ENCODE measurements around the gene APP.

APP gene

GRCh38 chr21:26106562-26106961 is 64.0 kb downstream of the APP start:
- Histone ChIP-seq H3K27me3 (replicated peaks; ENCODE audit: insufficient read depth, low read length) (no peaks in the 10 kb centered on the region), H3K4me2 (ENCODE audit: low read depth, low read length) (no peak overlapping the region), H3K4me3 (ENCODE audit: low read length) (no peak overlapping the region), H4K20me1 (ENCODE audit: insufficient read depth, low read length) (no peaks in the 10 kb centered on the region), H3K79me2 (ENCODE audit: low read length) (peaks cover 23% of the 10 kb centered on the region), H3K9ac (ENCODE audit: low read length) (no peak overlapping the region), H3K36me3 (replicated peaks; ENCODE audit: insufficient read depth, low read length) (no peaks in the 10 kb centered on the region), H3K27ac (ENCODE audit: low read length) (no peak overlapping the region), H3K9me3 (replicated peaks; ENCODE audit: insufficient read depth, low read length) (no peaks in the 10 kb centered on the region), H3F3A (ENCODE audit: insufficient read depth, low read length) (no peaks in the 10 kb centered on the region), H2AFZ (ENCODE audit: low read length) (no peak overlapping the region), H3K4me1 (ENCODE audit: low read length) (no peaks in the 10 kb centered on the region), H3K9me2 (replicated peaks; ENCODE audit: insufficient read depth, low read length) (no peaks in the 10 kb centered on the region)
- no peak for DNase-seq
- no peak for TF ChIP-seq EZH2phosphoT487 (IDR thresholded peaks at IDR 0.05; ENCODE audit: low read length)

GRCh38 chr21:26105819-26106218 is 64.8 kb downstream of the APP start:
- H3K36me3 ChIP-seq (replicated peaks; ENCODE audit: insufficient read depth, low read length), result no peaks in the 10 kb centered on the region
- H3F3A ChIP-seq (ENCODE audit: insufficient read depth, low read length), result no peaks in the 10 kb centered on the region
- H3K4me1 ChIP-seq (ENCODE audit: low read length), result no peaks in the 10 kb centered on the region
- TF ChIP-seq CTCF (IDR thresholded peaks at IDR 0.05; ENCODE audit: low read length), result no peak
- TF ChIP-seq EZH2 (optimal IDR thresholded peaks at IDR 0.05; ENCODE audit: low read depth, low read length), result no peak
- no peak for TF ChIP-seq EZH2phosphoT487 (IDR thresholded peaks at IDR 0.05; ENCODE audit: low read length)
- H3K27ac ChIP-seq (ENCODE audit: low read length), result no peak overlapping the region
- no peaks in the 10 kb centered on the region for H3K27me3 ChIP-seq (replicated peaks; ENCODE audit: insufficient read depth, low read length)
- no peak for DNase-seq
- H3K4me3 ChIP-seq (ENCODE audit: low read length), result no peak overlapping the region
- H4K20me1 ChIP-seq (ENCODE audit: insufficient read depth, low read length), result no peaks in the 10 kb centered on the region
- no peak overlapping the region for H3K4me2 ChIP-seq (ENCODE audit: low read depth, low read length)
- H3K79me2 ChIP-seq (ENCODE audit: low read length), result peaks cover 26% of the 10 kb centered on the region
- no peaks in the 10 kb centered on the region for H3K9me3 ChIP-seq (replicated peaks; ENCODE audit: insufficient read depth, low read length)
- no peak overlapping the region for H2AFZ ChIP-seq (ENCODE audit: low read length)
- no peaks in the 10 kb centered on the region for H3K9me2 ChIP-seq (replicated peaks; ENCODE audit: insufficient read depth, low read length)
- no peak overlapping the region for H3K9ac ChIP-seq (ENCODE audit: low read length)

GRCh38 chr21:26100573-26100972 is 70.0 kb downstream of the APP start:
- H3K9me2 ChIP-seq (replicated peaks; ENCODE audit: insufficient read depth, low read length), result no peaks in the 10 kb centered on the region
- peaks cover 8% of the 10 kb centered on the region; the same call in 1 of the 2 replicates for H3K79me2 ChIP-seq (ENCODE audit: low read length)
- H3K4me2 ChIP-seq (ENCODE audit: low read depth, low read length), result no peak overlapping the region
- no peaks in the 10 kb centered on the region for H4K20me1 ChIP-seq (ENCODE audit: insufficient read depth, low read length)
- H3K27me3 ChIP-seq (replicated peaks; ENCODE audit: insufficient read depth, low read length), result no peaks in the 10 kb centered on the region
- no peak overlapping the region for H3K27ac ChIP-seq (ENCODE audit: low read length)
- no peaks in the 10 kb centered on the region for H3K36me3 ChIP-seq (replicated peaks; ENCODE audit: insufficient read depth, low read length)
- H3K4me3 ChIP-seq (ENCODE audit: low read length), result no peak overlapping the region
- H2AFZ ChIP-seq (ENCODE audit: low read length), result no peak overlapping the region
- H3K9ac ChIP-seq (ENCODE audit: low read length), result no peak overlapping the region
- no peaks in the 10 kb centered on the region for H3K4me1 ChIP-seq (ENCODE audit: low read length)
- no peaks in the 10 kb centered on the region for H3K9me3 ChIP-seq (replicated peaks; ENCODE audit: insufficient read depth, low read length)
- no peaks in the 10 kb centered on the region for H3F3A ChIP-seq (ENCODE audit: insufficient read depth, low read length)
- DNase-seq, result no peak
- no peak for TF ChIP-seq EZH2 (optimal IDR thresholded peaks at IDR 0.05; ENCODE audit: low read depth, low read length)
- TF ChIP-seq EZH2phosphoT487 (IDR thresholded peaks at IDR 0.05; ENCODE audit: low read length), result no peak
- no peak for TF ChIP-seq CTCF (IDR thresholded peaks at IDR 0.05; ENCODE audit: low read length)

GRCh38 chr21:26099610-26100219 is 70.9 kb downstream of the APP start:
- no peak overlapping the region for H3K4me3 ChIP-seq (ENCODE audit: low read length)
- no peaks in the 10 kb centered on the region for H3F3A ChIP-seq (ENCODE audit: insufficient read depth, low read length)
- no peaks in the 10 kb centered on the region for H4K20me1 ChIP-seq (ENCODE audit: insufficient read depth, low read length)
- H3K27ac ChIP-seq (ENCODE audit: low read length), result no peak overlapping the region
- H3K4me2 ChIP-seq (ENCODE audit: low read depth, low read length), result no peak overlapping the region
- no peaks in the 10 kb centered on the region for H3K9me3 ChIP-seq (replicated peaks; ENCODE audit: insufficient read depth, low read length)
- no peaks in the 10 kb centered on the region for H3K27me3 ChIP-seq (replicated peaks; ENCODE audit: insufficient read depth, low read length)
- no peak overlapping the region for H3K9ac ChIP-seq (ENCODE audit: low read length)
- H2AFZ ChIP-seq (ENCODE audit: low read length), result no peak overlapping the region
- TF ChIP-seq EZH2phosphoT487 (IDR thresholded peaks at IDR 0.05; ENCODE audit: low read length), result no peak
- TF ChIP-seq CTCF (IDR thresholded peaks at IDR 0.05; ENCODE audit: low read length), result no peak
- TF ChIP-seq EZH2 (optimal IDR thresholded peaks at IDR 0.05; ENCODE audit: low read depth, low read length), result no peak
- no peaks in the 10 kb centered on the region for H3K4me1 ChIP-seq (ENCODE audit: low read length)
- DNase-seq, result no peak
- H3K36me3 ChIP-seq (replicated peaks; ENCODE audit: insufficient read depth, low read length), result no peaks in the 10 kb centered on the region
- peaks cover 13% of the 10 kb centered on the region; the same call in 1 of the 2 replicates for H3K79me2 ChIP-seq (ENCODE audit: low read length)
- no peaks in the 10 kb centered on the region for H3K9me2 ChIP-seq (replicated peaks; ENCODE audit: insufficient read depth, low read length)
